GM21576 (cell line): Measurements from ENCODE around the gene RAB37.

ENCODE experiments used
- ATAC-seq: cut with Tn5 transposase; IDR thresholded peaks from one replicate; pipeline ENCODE4 v1.9.1; 2021; ENCODE audit warnings: mild to moderate bottlenecking, moderate library complexity; ENCODE audit not compliant: unreplicated experiment

RAB37 gene

GRCh38 chr17:74744714-74745547, 7.9 kb downstream of the RAB37 start:
- ATAC-seq, result no peak

GRCh38 chr17:74745548-74746177, 8.6 kb downstream of the RAB37 start:
- ATAC-seq, result no peak

- no peak for ATAC-seq
Observed at GRCh38 chr17:74746376-74746775, 9.3 kb downstream of the RAB37 start.

GRCh38 chr17:74746922-74747321, 9.9 kb downstream of the RAB37 start:
- no peak for ATAC-seq

GRCh38 chr17:74748279-74748528, 11.1 kb downstream of the RAB37 start:
- no peak for ATAC-seq

- peak; percentile 82 for ATAC-seq
Observed at GRCh38 chr17:74748529-74749278, 11.6 kb downstream of the RAB37 start, which contains the start of gene NHERF1. NHERF1 (plus strand) TSS chr17:74748628; CDS start chr17:74748847, 219 bp downstream.

- no peak for ATAC-seq
Observed at GRCh38 chr17:74749279-74750038, 12.4 kb downstream of the RAB37 start.

GRCh38 chr17:74750039-74750326, 12.9 kb downstream of the RAB37 start:
- ATAC-seq, result no peak

GRCh38 chr17:74750327-74751069, 13.4 kb downstream of the RAB37 start:
- ATAC-seq, result no peak

GRCh38 chr17:74752415-74752814, 15.4 kb downstream of the RAB37 start:
- no peak for ATAC-seq

- ATAC-seq, result no peak
Observed at GRCh38 chr17:74752822-74753401, 15.9 kb downstream of the RAB37 start.

- ATAC-seq, result no peak
Observed at GRCh38 chr17:74754832-74755231, 17.8 kb downstream of the RAB37 start.

GRCh38 chr17:74755533-74755932, 18.5 kb downstream of the RAB37 start:
- no peak for ATAC-seq

- ATAC-seq, result no peak
Observed at GRCh38 chr17:74756891-74757290, 19.8 kb downstream of the RAB37 start.

GRCh38 chr17:74757502-74757901, 20.4 kb downstream of the RAB37 start:
- no peak for ATAC-seq

- ATAC-seq, result no peak
Observed at GRCh38 chr17:74757931-74758847, 21.1 kb downstream of the RAB37 start.

- ATAC-seq, result peak; percentile 23
Observed at GRCh38 chr17:74758848-74759168, 21.8 kb downstream of the RAB37 start.

GRCh38 chr17:74759243-74759801, 22.3 kb downstream of the RAB37 start:
- ATAC-seq, result peak; percentile 62

GRCh38 chr17:74759941-74760340, 22.9 kb downstream of the RAB37 start:
- no peak for ATAC-seq
